GM10266 (cell line): Measurements from ENCODE around the gene MOXD1.

Experiments
- DNase-seq: peaks from one replicate; pipeline ENCODE4 v3.0.0; 2012; ENCODE audit errors: extremely low spot score
- CTCF ChIP-seq: IDR thresholded peaks from 2 replicates; pipeline ENCODE4 v1.5.1; 2012; ENCODE audit warnings: mild to moderate bottlenecking, low read depth; ENCODE audit not compliant: control insufficient read depth, insufficient read depth; ENCODE audit errors: missing control alignments

Gene MOXD1

GRCh38 chr6:132348231-132348630 lies 53.0 kb downstream of the MOXD1 start:
- DNase-seq: no peak
- no peak for TF ChIP-seq CTCF

- no peak for TF ChIP-seq CTCF
- no peak for DNase-seq
Measured at GRCh38 chr6:132344811-132345210, 56.5 kb downstream of the MOXD1 start.

- no peak for TF ChIP-seq CTCF
- no peak for DNase-seq
Measured at GRCh38 chr6:132341646-132342045, 59.6 kb downstream of the MOXD1 start.

GRCh38 chr6:132334521-132334885 lies 66.8 kb downstream of the MOXD1 start:
- DNase-seq: no peak
- no peak for TF ChIP-seq CTCF

GRCh38 chr6:132333639-132334520 lies 67.4 kb downstream of the MOXD1 start:
- TF ChIP-seq CTCF: no peak
- no peak for DNase-seq

- DNase-seq: no peak
- no peak for TF ChIP-seq CTCF
Measured at GRCh38 chr6:132330759-132331158, 70.5 kb downstream of the MOXD1 start.

GRCh38 chr6:132322398-132322797 lies 78.9 kb downstream of the MOXD1 start:
- DNase-seq: no peak
- no peak for TF ChIP-seq CTCF
